HepG2 (cell line): ENCODE results near the gene ADAMTS20. TPM values are rescaled to one million over a fixed set of nuclear protein-coding genes. Genes with fewer than 3 reads are reported as not detected.

Experiments
- ATAC-seq: fragments of 200-7000 bp; cut with Tn5 transposase; 3 replicates; pipeline ENCODE4 v1.9.1; 2020; ENCODE audit warnings: mild to moderate bottlenecking, moderate library complexity
- BruUV-seq: library from RNA; stranded (reverse); fragments of 400-500 nt; replicated peaks from 2 replicates; lab custom pipeline; 2021; lab: Mats Ljungman, UMichigan
- CTCF ChIA-PET: fragments of 300-600 bp; formaldehyde crosslinking; extraction: SDS; loops from one replicate; lab custom pipeline; 2021; ENCODE audit warnings: low total read pairs, inconsistent platforms, low intra/inter-chr PET ratio; lab: Yijun Ruan, JAX
- POLR2A ChIA-PET: fragments of 350-600 bp; sonication (Branson Sonifier 250); formaldehyde crosslinking; loops from one replicate; lab custom pipeline; 2020; ENCODE audit warnings: antibody characterized with exemption, inconsistent platforms; lab: Yijun Ruan, JAX
- DNase-seq: peaks from one replicate; pipeline ENCODE4 v3.0.0-alpha.2; 2015; ENCODE audit warnings: low spot score
- FAIRE-seq: peaks from 3 replicates; lab custom pipeline; 2011; peaks lifted over from hg19 to GRCh38; lab: Jason Lieb, UNC
- H2AFZ ChIP-seq: one replicate; pipeline ENCODE4 v1.6.1; 2011; ENCODE audit warnings: low read length, inconsistent platforms
- H3K27ac ChIP-seq: fragments of 300-600 bp; 3 replicates; pipeline ENCODE4 v1.8.0; 2011; ENCODE audit warnings: mixed run types, mild to moderate bottlenecking, mixed read lengths, low read length, inconsistent platforms; ENCODE audit not compliant: insufficient read depth; ENCODE audit errors: extremely low read length
- H3K27me3 ChIP-seq, 2 experiments: fragments of 200-600 bp in 1 of 2; 2 replicates in 1 of 2; 3 replicates in 1 of 2; pipeline versions ENCODE4 v1.6.0 to v1.8.0; 2011; ENCODE audit warnings: low read length in 2 of 2, mild to moderate bottlenecking in 2 of 2, moderate library complexity in 2 of 2, inconsistent platforms in 1 of 2; ENCODE audit not compliant: insufficient read depth in 2 of 2, control insufficient read depth in 1 of 2
- H3K36me3 ChIP-seq, 2 experiments: fragments of 200-600 bp in 1 of 2; replicated peaks in 1 of 2; 2 replicates in 1 of 2; 3 replicates in 1 of 2; pipeline versions ENCODE4 v1.5.1 to v1.8.0; 2011; ENCODE audit warnings: low read length in 2 of 2, inconsistent platforms in 1 of 2; ENCODE audit not compliant: insufficient read depth in 2 of 2, control insufficient read depth in 1 of 2
- H3K4me1 ChIP-seq: 2 replicates; pipeline ENCODE4 v1.5.1; 2012; ENCODE audit warnings: low read length, inconsistent platforms; ENCODE audit not compliant: insufficient read depth
- H3K4me2 ChIP-seq: 2 replicates; pipeline ENCODE4 v1.6.0; 2011; ENCODE audit warnings: low read depth, low read length, inconsistent platforms
- H3K4me3 ChIP-seq, 3 experiments: fragments of 200-600 bp in 1 of 3; sonication (generic), shearing (Covaris generic) in 1 of 3; replicated peaks in 1 of 3; 2 replicates each; pipeline ENCODE4 v1.5.1; 2011 to 2016; ENCODE audit warnings: low read length in 3 of 3, inconsistent platforms in 2 of 3, low read depth in 2 of 3, mild to moderate bottlenecking in 2 of 3, control low read depth in 1 of 3, mixed read lengths in 1 of 3; ENCODE audit not compliant: insufficient read depth in 1 of 3
- H3K79me2 ChIP-seq: one replicate; pipeline ENCODE4 v1.6.1; 2011; ENCODE audit warnings: low read length, inconsistent platforms; ENCODE audit not compliant: insufficient read depth
- H3K9ac ChIP-seq: 2 replicates; pipeline ENCODE4 v1.6.0; 2011; ENCODE audit warnings: mild to moderate bottlenecking, low read depth, low read length, inconsistent platforms; ENCODE audit not compliant: insufficient read depth
- H3K9me3 ChIP-seq: 2 replicates; pipeline ENCODE4 v1.5.1; 2012; ENCODE audit warnings: mild to moderate bottlenecking, low read length
- H4K20me1 ChIP-seq: 2 replicates; pipeline ENCODE4 v1.6.0; 2011; ENCODE audit warnings: inconsistent platforms, mild to moderate bottlenecking, low read length, moderate library complexity; ENCODE audit not compliant: insufficient read depth
- BATF2 ChIP-seq: sonication (generic); formaldehyde crosslinking; IDR thresholded peaks from 2 replicates; pipeline ENCODE4 v1.8.0; 2022; ENCODE audit warnings: mild to moderate bottlenecking, missing genetic modification reagents, moderate library complexity
- HOXA9 ChIP-seq: sonication (generic); formaldehyde crosslinking; IDR thresholded peaks from 2 replicates; pipeline ENCODE4 v1.8.1; 2022; ENCODE audit warnings: missing genetic modification reagents, mild to moderate bottlenecking, moderate library complexity, borderline replicate concordance
- HOXD1 ChIP-seq: sonication (generic); formaldehyde crosslinking; IDR thresholded peaks from 2 replicates; pipeline ENCODE4 v1.5.0; 2020; ENCODE audit warnings: missing genetic modification reagents
- KLF9 ChIP-seq: IDR thresholded peaks from 2 replicates; pipeline ENCODE4 v1.6.1; 2016; ENCODE audit warnings: low read depth
- MAFF ChIP-seq: IDR thresholded peaks from 2 replicates; pipeline ENCODE4 v1.6.1; 2011; ENCODE audit warnings: low read depth, low read length, improper control_type of control experiment
- MAFK ChIP-seq, 2 experiments: IDR thresholded peaks in 1 of 2; conservative IDR thresholded peaks in 1 of 2; 2 replicates each; pipeline ENCODE4 v1.6.1; 2011; ENCODE audit warnings: improper control_type of control experiment in 2 of 2, low read length in 2 of 2
- MZF1 ChIP-seq: sonication (generic); formaldehyde crosslinking; IDR thresholded peaks from 2 replicates; pipeline ENCODE4 v1.8.1; 2023; ENCODE audit warnings: mild to moderate bottlenecking, missing genetic modification reagents, borderline replicate concordance
- PITX1 ChIP-seq: sonication (generic); formaldehyde crosslinking; IDR thresholded peaks from 2 replicates; pipeline ENCODE4 v1.5.1; 2020; ENCODE audit warnings: mild to moderate bottlenecking, missing genetic modification reagents
- WGBS: methylation state at CpG from one replicate; pipeline ENCODE4 v1.1.6; 2017; ENCODE audit warnings: low lambda C conversion rate; 5-methylcytosine and 5-hydroxymethylcytosine counted together
- in situ Hi-C: cut with HindIII; loops from 2 replicates; pipeline ENCODE4 v1.10.0; 2017; ENCODE audit warnings: low pct_unique_long_range_greater_than_20kb; ENCODE audit not compliant: extremely low pct_ligation_motif_present
- intact Hi-C: fragments of 100-400 bp; cut with micrococcal nuclease; formaldehyde crosslinking; loops from one replicate; pipeline ENCODE4 v1.10.0; 2022; ENCODE audit not compliant: unreplicated experiment
- polyA plus RNA-seq, 8 experiments: library from polyadenylated mRNA; depleted of rRNA in 3 of 8; stranded (reverse) in 7 of 8; unstranded in 1 of 8; fragments of >200 nt; fragmentation: Illumina TruSeq in 4 of 8; extraction: Trizol in 4 of 8; gene quantifications; 2 replicates each; pipeline versions ENCODE4 v1.2.1 to v1.2.3, GENCODE V29; 2011 to 2016; ENCODE audit warnings: low read depth in 4 of 8, missing spikeins in 1 of 8, mixed read lengths in 1 of 8; ENCODE audit not compliant: insufficient read depth in 1 of 8
- total RNA-seq, 5 experiments: library from RNA; depleted of rRNA; stranded (reverse); fragments of >200 nt; fragmentation: Illumina TruSeq; extraction: Trizol; gene quantifications; 2 replicates each; pipeline ENCODE4 v1.2.3, GENCODE V29; 2016; ENCODE audit warnings: low read depth in 1 of 5
- TF ChIP-seq, protein P1 (sequence below): sonication (generic); formaldehyde crosslinking; IDR thresholded peaks from 2 replicates; pipeline ENCODE4 v1.8.0; 2022; ENCODE audit warnings: missing genetic modification reagents, mild to moderate bottlenecking, borderline replicate concordance

Gene ADAMTS20
- total and polyA plus RNA-seq, 2 of the 13 experiments (the other 11 are each of a cell fraction or from before 2014, with no cell fraction given), result not detected

DNA sequence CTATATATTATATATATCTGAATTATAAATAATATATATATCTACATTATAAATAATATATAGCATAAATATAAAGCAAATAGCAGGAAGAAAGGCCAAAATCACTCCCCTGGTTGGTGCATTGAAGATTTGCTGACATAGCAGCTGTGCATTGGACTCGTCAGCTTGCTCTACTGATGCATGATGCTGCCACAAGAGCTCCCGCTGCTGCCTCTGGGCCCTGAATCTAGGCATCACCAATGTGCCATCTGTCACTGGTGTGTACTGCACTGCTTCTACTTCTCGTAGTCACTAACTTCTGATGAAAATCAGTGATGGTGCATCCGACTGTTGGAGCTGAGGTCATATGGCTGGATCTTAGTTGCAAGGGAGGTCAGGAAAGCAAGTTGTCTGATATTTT lies 205.0 kb downstream of the ADAMTS20 start:
- Histone ChIP-seq H4K20me1 (no peaks in the 10 kb centered on the region), H3K79me2 (no peaks in the 10 kb centered on the region), H3K4me1 (no peaks in the 10 kb centered on the region), H2AFZ (no peak overlapping the region), H3K4me2 (no peak overlapping the region), H3K9ac (no peak overlapping the region), H3K27me3 (no peaks in the 10 kb centered on the region), H3K9me3 (peaks cover 23% of the 10 kb centered on the region), H3K36me3 (no peaks in the 10 kb centered on the region), H3K27ac (no peak overlapping the region), H3K4me3 (no peak overlapping the region)
- BruUV-seq, result no TSS peak
- 0% methylated on average over 3 of the region's 4 CpGs for WGBS
- CTCF ChIA-PET, result no interaction called here
- no peak for TF ChIP-seq HOXA9
- peak; percentile 54; the same call in 1 of the 2 replicates for TF ChIP-seq MAFF
- TF ChIP-seq PITX1 (CRISPR knock-in tag), result no peak
- no peak for TF ChIP-seq HOXD1 (CRISPR knock-in tag)
- no peak for TF ChIP-seq BATF2 (CRISPR knock-in tag)
- no peak for TF ChIP-seq KLF9
- TF ChIP-seq MZF1 (CRISPR knock-in tag), result no peak
- TF ChIP-seq MAFK (conservative IDR thresholded peaks at IDR 0.05 in 1 of 2, IDR thresholded peaks at IDR 0.05 in 1 of 2; ENCODE audit: low read length in 2 of 2), result peak; percentile 19 to 58; a peak in 2 of 4 replicates
- TF ChIP-seq, protein P1, sequence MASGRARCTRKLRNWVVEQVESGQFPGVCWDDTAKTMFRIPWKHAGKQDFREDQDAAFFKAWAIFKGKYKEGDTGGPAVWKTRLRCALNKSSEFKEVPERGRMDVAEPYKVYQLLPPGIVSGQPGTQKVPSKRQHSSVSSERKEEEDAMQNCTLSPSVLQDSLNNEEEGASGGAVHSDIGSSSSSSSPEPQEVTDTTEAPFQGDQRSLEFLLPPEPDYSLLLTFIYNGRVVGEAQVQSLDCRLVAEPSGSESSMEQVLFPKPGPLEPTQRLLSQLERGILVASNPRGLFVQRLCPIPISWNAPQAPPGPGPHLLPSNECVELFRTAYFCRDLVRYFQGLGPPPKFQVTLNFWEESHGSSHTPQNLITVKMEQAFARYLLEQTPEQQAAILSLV, result no peak
- POLR2A ChIA-PET, result no interaction called here
- in situ Hi-C loops, result loop anchor here (25.0 kb wide), 1 partner anchor 860 kb away; no protein-coding TSS in a partner anchor
- FAIRE-seq (no peak), ATAC-seq (no peak), DNase-seq (no peak)
- intact Hi-C loops, result no loop called here
